Muscle of back (tissue), 13 donors: ENCODE measurements around the gene VEZT. TPM values are rescaled to one million over a fixed set of nuclear protein-coding genes. Genes with fewer than 3 reads are reported as not detected.
"Not testable (repeated sequence)": the region's sequence is repeated elsewhere in the genome, so short reads cannot be mapped to it uniquely, and the experiment has no call there.

Experiments used
- DNase-seq, 3 donors: peaks; one replicate each; pipeline versions ENCODE4 v3.0.0 to v3.0.0-alpha.2; 2013
- long read RNA-seq, 9 donors: transcript quantifications; one replicate each; lab custom pipeline, GENCODE V29; 2026
- polyA plus RNA-seq, 10 donors: library from polyadenylated mRNA; unstranded; fragments of 120-200 nt; gene quantifications; one replicate each; pipeline ENCODE4 v1.2.1, GENCODE V29; 2013; ENCODE audit not compliant: insufficient read length in 10 of 10

The VEZT gene
- 10 to 100 TPM; 58.8 to 99.7 (median 75.0) TPM for polyA plus RNA-seq
- long read RNA-seq, donor 1, full-length matches to known transcripts = 5 of 43 reads
- long read RNA-seq, donor 1, partial matches to known transcripts = 38 of 43 reads
- long read RNA-seq, donor 1, other reads (novel, unspliced or antisense) = 0 of 43 reads
- long read RNA-seq, donor 2, full-length matches to known transcripts = 8 of 51 reads
- long read RNA-seq, donor 2, partial matches to known transcripts = 43 of 51 reads
- long read RNA-seq, donor 2, other reads (novel, unspliced or antisense) = 0 of 51 reads
- long read RNA-seq, donor 3 = 0 reads
- long read RNA-seq, donor 4, full-length matches to known transcripts = 4 of 45 reads
- long read RNA-seq, donor 4, partial matches to known transcripts = 41 of 45 reads
- long read RNA-seq, donor 4, other reads (novel, unspliced or antisense) = 0 of 45 reads
- long read RNA-seq, donor 5, partial matches to known transcripts = 38 of 41 reads
- long read RNA-seq, donor 5, other reads (novel, unspliced or antisense) = 0 of 41 reads
- long read RNA-seq, donor 6, full-length matches to known transcripts = 10 of 82 reads
- long read RNA-seq, donor 6, partial matches to known transcripts = 72 of 82 reads
- long read RNA-seq, donor 6, other reads (novel, unspliced or antisense) = 0 of 82 reads
- long read RNA-seq, donor 7, full-length matches to known transcripts = 5 of 40 reads
- long read RNA-seq, donor 7, partial matches to known transcripts = 35 of 40 reads
- long read RNA-seq, donor 7, other reads (novel, unspliced or antisense) = 0 of 40 reads
- long read RNA-seq, donor 8, full-length matches to known transcripts = 2 of 35 reads
- long read RNA-seq, donor 8, partial matches to known transcripts = 33 of 35 reads
- long read RNA-seq, donor 8, other reads (novel, unspliced or antisense) = 0 of 35 reads
- long read RNA-seq, donor 9, full-length matches to known transcripts = 2 of 2 reads
- long read RNA-seq, donor 9, partial matches to known transcripts = 0 of 2 reads
- long read RNA-seq, donor 9, other reads (novel, unspliced or antisense) = 0 of 2 reads

GRCh38 chr12:95217377-95218149 is at the start of gene VEZT, which contains the start of gene FGD6:
VEZT (plus strand) TSS chr12:95217807; CDS start chr12:95217851, 44 bp downstream.
FGD6 (minus strand) TSS chr12:95217467; CDS start chr12:95217240, 227 bp downstream.
- peak; percentile 98 to 99 (median 99) for DNase-seq

GRCh38 chr12:95168746-95169145 is 48.9 kb upstream of the VEZT start:
- no peak for DNase-seq

- DNase-seq = no peak
Observed at GRCh38 chr12:95169368-95169767, 48.2 kb upstream of the VEZT start.

- DNase-seq = peak; percentile 48 to 64 (median 57)
Observed at GRCh38 chr12:95173392-95174251, 44.0 kb upstream of the VEZT start.

GRCh38 chr12:95177201-95177768 is 40.3 kb upstream of the VEZT start:
- DNase-seq = no peak

- no peak for DNase-seq
Observed at GRCh38 chr12:95178136-95178535, 39.5 kb upstream of the VEZT start.

- DNase-seq = no peak
Observed at GRCh38 chr12:95179011-95179410, 38.6 kb upstream of the VEZT start.

- DNase-seq = no peak
Observed at GRCh38 chr12:95181103-95181502, 36.5 kb upstream of the VEZT start.

- peak in 1 of 3 donors; percentile 66 for DNase-seq
Observed at GRCh38 chr12:95182868-95183415, 34.7 kb upstream of the VEZT start.

- no peak for DNase-seq
Observed at GRCh38 chr12:95184121-95184520, 33.5 kb upstream of the VEZT start.

- no peak for DNase-seq
Observed at GRCh38 chr12:95185072-95185471, 32.5 kb upstream of the VEZT start.

GRCh38 chr12:95185854-95186253 is 31.8 kb upstream of the VEZT start:
- no peak for DNase-seq

- no peak for DNase-seq
Observed at GRCh38 chr12:95187865-95188415, 29.7 kb upstream of the VEZT start.

- DNase-seq = no peak
Observed at GRCh38 chr12:95191060-95191696, 26.4 kb upstream of the VEZT start.

- no peak for DNase-seq
Observed at GRCh38 chr12:95192271-95192670, 25.3 kb upstream of the VEZT start.

GRCh38 chr12:95193139-95193538 is 24.5 kb upstream of the VEZT start:
- no peak for DNase-seq

GRCh38 chr12:95195122-95195521 is 22.5 kb upstream of the VEZT start:
- DNase-seq = no peak

GRCh38 chr12:95196875-95197569 is 20.6 kb upstream of the VEZT start:
- DNase-seq = not testable (repeated sequence)
